A549 (cell line): ENCODE data around the gene PGBD5. TPM values are rescaled to one million over a fixed set of nuclear protein-coding genes. Genes with fewer than 3 reads are reported as not detected.

Experiments
- ATAC-seq, 2 experiments: fragments of 200-7000 bp in 1 of 2; fragments of >200 bp in 1 of 2; cut with Nextera tagmentation in 1 of 2; cut with Tn5 transposase in 1 of 2; 3 replicates each; pipeline versions ENCODE4 v1.8.0 to v1.9.1; 2018 to 2020; ENCODE audit warnings: mild to moderate bottlenecking in 1 of 2, moderate library complexity in 1 of 2
- CTCF ChIA-PET: fragments of 300-600 bp; sonication (Branson Sonifier 250); formaldehyde crosslinking; extraction: SDS; loops from one replicate; lab custom pipeline; 2021; ENCODE audit warnings: antibody characterized with exemption, inconsistent platforms; lab: Yijun Ruan, JAX
- POLR2A ChIA-PET: fragments of 350-600 bp; formaldehyde crosslinking; extraction: SDS; loops from one replicate; lab custom pipeline; 2021; ENCODE audit warnings: antibody characterized with exemption, inconsistent platforms; lab: Yijun Ruan, JAX
- DNase-seq, 2 experiments: peaks; one replicate each; pipeline versions ENCODE4 v3.0.0 to v3.0.0-alpha.2; 2011 to 2016; ENCODE audit warnings: low read depth in 1 of 2, low spot score in 1 of 2
- FAIRE-seq: peaks from 2 replicates; lab custom pipeline; 2011; peaks lifted over from hg19 to GRCh38; lab: Jason Lieb, UNC
- H3K27ac ChIP-seq, 2 experiments: fragments of >200 bp; sonication (Bioruptor Twin); formaldehyde crosslinking; 3 replicates each; pipeline ENCODE4 v1.5.1; 2016 to 2017
- H3K4me1 ChIP-seq: fragments of >200 bp; sonication (Bioruptor Twin); formaldehyde crosslinking; 3 replicates; pipeline ENCODE4 v1.6.1; 2016
- H3K4me2 ChIP-seq: fragments of >200 bp; sonication (Bioruptor Twin); formaldehyde crosslinking; 3 replicates; pipeline ENCODE4 v1.6.1; 2016
- H3K4me3 ChIP-seq: fragments of >200 bp; sonication (Bioruptor Twin); formaldehyde crosslinking; 3 replicates; pipeline ENCODE4 v1.5.1; 2016
- H3K9me3 ChIP-seq: fragments of >200 bp; sonication (Bioruptor Twin); formaldehyde crosslinking; 3 replicates; pipeline ENCODE4 v1.6.1; 2016
- BCL3 ChIP-seq: fragments of >200 bp; sonication (Bioruptor Twin); formaldehyde crosslinking; IDR thresholded peaks from 3 replicates; pipeline ENCODE4 v1.6.1; 2016
- BHLHE40 ChIP-seq: IDR thresholded peaks from 2 replicates; pipeline ENCODE4 v1.6.1; 2012; ENCODE audit warnings: low read depth, low read length, inconsistent platforms
- CEBPB ChIP-seq, 2 experiments: fragments of >200 bp in 1 of 2; sonication (Bioruptor Twin) in 1 of 2; formaldehyde crosslinking in 1 of 2; IDR thresholded peaks; 2 replicates each; pipeline ENCODE4 v1.6.1; 2012 to 2016
- CTCF ChIP-seq: fragments of >200 bp; sonication (Bioruptor Twin); formaldehyde crosslinking; IDR thresholded peaks from 3 replicates; pipeline ENCODE4 v1.5.1; 2016
- ELK1 ChIP-seq: fragments of 150-350 bp; IDR thresholded peaks from 2 replicates; pipeline ENCODE4 v1.6.1; 2014; ENCODE audit warnings: low read depth, mild to moderate bottlenecking, low read length
- ESRRA ChIP-seq: fragments of 150-350 bp; IDR thresholded peaks from 2 replicates; pipeline ENCODE4 v1.6.1; 2014; ENCODE audit warnings: mild to moderate bottlenecking, low read length, borderline replicate concordance
- GATA3 ChIP-seq: IDR thresholded peaks from 2 replicates; pipeline ENCODE4 v1.6.1; 2012; ENCODE audit warnings: borderline replicate concordance
- HOXB5 ChIP-seq: fragments of 250-450 bp; sonication (Bioruptor Pico); IDR thresholded peaks from 2 replicates; pipeline ENCODE4 v1.5.0; 2020; ENCODE audit warnings: mild to moderate bottlenecking, moderate library complexity
- MAFK ChIP-seq: fragments of 450-650 bp; IDR thresholded peaks from 2 replicates; pipeline ENCODE4 v1.6.1; 2014; ENCODE audit not compliant: partially characterized antibody
- MAX ChIP-seq: IDR thresholded peaks from 2 replicates; pipeline ENCODE4 v1.6.1; 2012
- MAZ ChIP-seq: fragments of 150-350 bp; IDR thresholded peaks from 2 replicates; pipeline ENCODE4 v1.6.1; 2014; ENCODE audit warnings: antibody characterized with exemption, low read depth, low read length, borderline replicate concordance
- NPAS2 ChIP-seq: fragments of 250-450 bp; sonication (Bioruptor Pico); IDR thresholded peaks from 2 replicates; pipeline ENCODE4 v1.8.0; 2022; ENCODE audit warnings: mild to moderate bottlenecking, moderate library complexity, borderline replicate concordance
- NR3C1 ChIP-seq: fragments of >200 bp; sonication (Bioruptor Twin); formaldehyde crosslinking; IDR thresholded peaks from 3 replicates; pipeline ENCODE4 v1.6.1; 2017
- PBX3 ChIP-seq: IDR thresholded peaks from 2 replicates; pipeline ENCODE4 v1.6.1; 2012
- PHF8 ChIP-seq: fragments of 200-600 bp; sonication (generic); IDR thresholded peaks from 2 replicates; pipeline ENCODE4 v1.6.1; 2016; ENCODE audit warnings: low read depth, mild to moderate bottlenecking, antibody characterized with exemption, moderate library complexity, borderline replicate concordance
- RAD21 ChIP-seq, 2 experiments: fragments of >200 bp in 1 of 2; sonication (Bioruptor Twin) in 1 of 2; formaldehyde crosslinking in 1 of 2; IDR thresholded peaks in 1 of 2; conservative IDR thresholded peaks in 1 of 2; 2 replicates in 1 of 2; 3 replicates in 1 of 2; pipeline ENCODE4 v1.6.1; 2012 to 2018; ENCODE audit warnings: inconsistent platforms in 1 of 2
- RFX5 ChIP-seq: fragments of 450-650 bp; IDR thresholded peaks from 2 replicates; pipeline ENCODE4 v1.7.1; 2014; ENCODE audit warnings: antibody characterized with exemption, mild to moderate bottlenecking, moderate library complexity
- SMC3 ChIP-seq: fragments of >200 bp; sonication (Bioruptor Twin); formaldehyde crosslinking; IDR thresholded peaks from 3 replicates; pipeline ENCODE4 v1.6.1; 2018; ENCODE audit warnings: inconsistent platforms
- SREBF2 ChIP-seq: fragments of 450-650 bp; IDR thresholded peaks from 2 replicates; pipeline ENCODE4 v1.6.1; 2014; ENCODE audit warnings: mild to moderate bottlenecking, moderate library complexity
- TP53 ChIP-seq: fragments of 250-450 bp; sonication (Bioruptor Pico); IDR thresholded peaks from 2 replicates; pipeline ENCODE4 v1.5.0; 2021; ENCODE audit warnings: mild to moderate bottlenecking, moderate library complexity
- USF2 ChIP-seq: fragments of 450-650 bp; IDR thresholded peaks from 2 replicates; pipeline ENCODE4 v1.6.1; 2014; ENCODE audit warnings: antibody characterized with exemption
- ZSCAN20 ChIP-seq: fragments of 250-450 bp; sonication (Bioruptor Pico); IDR thresholded peaks from 2 replicates; pipeline ENCODE4 v1.8.0; 2022; ENCODE audit warnings: mild to moderate bottlenecking, moderate library complexity
- WGBS: methylation state at CpG from one replicate; pipeline ENCODE4 v1.1.6; 2017; ENCODE audit errors: missing lambda C conversion rate; 5-methylcytosine and 5-hydroxymethylcytosine counted together
- polyA plus RNA-seq, 4 experiments: library from polyadenylated mRNA; depleted of rRNA in 3 of 4; stranded (reverse); fragments of >200 nt; fragmentation: RNase III in 1 of 4; extraction: RNeasy Plus Mini Kit Qiagen cat#74134 plus additional on column Dnase treatment in 1 of 4; gene quantifications; 2 replicates in 3 of 4; 3 replicates in 1 of 4; pipeline ENCODE4 v1.2.3, GENCODE V29; 2011 to 2017

Gene PGBD5
- polyA plus RNA-seq, 2 of the 4 experiments (the other 2 are of a cell fraction), result 0.04 to 0.66 TPM

- Histone ChIP-seq H3K27ac (no peak overlapping the region), H3K4me3 (no peak overlapping the region), H3K9me3 (no peaks in the 10 kb centered on the region), H3K4me1 (no peaks in the 10 kb centered on the region), H3K4me2 (no peak overlapping the region)
- WGBS, result 43% methylated on average over 4 of the region's 4 CpGs
- ATAC-seq (no peak), DNase-seq (no peak), FAIRE-seq (no peak)
- TF ChIP-seq USF2 (no peak), NR3C1 (no peak), ZSCAN20 (CRISPR knock-in tag) (no peak), PBX3 (no peak), BCL3 (no peak), NPAS2 (no peak), ESRRA (no peak), CEBPB (IDR thresholded peaks at IDR 0.05) (no peak)
- ChIA-PET CTCF (interaction anchor here (0.7 kb wide), 1 partner anchor 9 kb away, joined by 4 read pairs; no protein-coding TSS in a partner anchor), POLR2A (no interaction called here)
These were observed 105.3 kb downstream of the PGBD5 start for GRCh38 chr1:230320804-230321203.

- FAIRE-seq, result no peak
- TF ChIP-seq MAZ (no peak), CTCF (no peak), MAFK (no peak), HOXB5 (CRISPR knock-in tag) (no peak), RAD21 (conservative IDR thresholded peaks at IDR 0.05 in 1 of 2, IDR thresholded peaks at IDR 0.05 in 1 of 2) (no peak), ESRRA (no peak), TP53 (CRISPR knock-in tag) (no peak), MAX (no peak), ELK1 (no peak), RFX5 (no peak), GATA3 (no peak), PHF8 (no peak), BCL3 (no peak), BHLHE40 (no peak), SREBF2 (no peak), USF2 (no peak), SMC3 (no peak)
- Histone ChIP-seq H3K4me1 (no peaks in the 10 kb centered on the region), H3K4me2 (no peak overlapping the region), H3K4me3 (no peak overlapping the region), H3K27ac (no peak overlapping the region), H3K9me3 (no peaks in the 10 kb centered on the region)
- 60% methylated on average over 17 of the region's 17 CpGs for WGBS
- POLR2A ChIA-PET, result no interaction called here
- no peak for DNase-seq
- CTCF ChIA-PET, result interaction anchor here (1.1 kb wide), 1 partner anchor 9 kb away, joined by 4 read pairs; no protein-coding TSS in a partner anchor
- ATAC-seq, result no peak
These were observed 107.0 kb downstream of the PGBD5 start for GRCh38 chr1:230319014-230319747.
